Measurements from ENCODE around the gene HIP1R.

DNA sequence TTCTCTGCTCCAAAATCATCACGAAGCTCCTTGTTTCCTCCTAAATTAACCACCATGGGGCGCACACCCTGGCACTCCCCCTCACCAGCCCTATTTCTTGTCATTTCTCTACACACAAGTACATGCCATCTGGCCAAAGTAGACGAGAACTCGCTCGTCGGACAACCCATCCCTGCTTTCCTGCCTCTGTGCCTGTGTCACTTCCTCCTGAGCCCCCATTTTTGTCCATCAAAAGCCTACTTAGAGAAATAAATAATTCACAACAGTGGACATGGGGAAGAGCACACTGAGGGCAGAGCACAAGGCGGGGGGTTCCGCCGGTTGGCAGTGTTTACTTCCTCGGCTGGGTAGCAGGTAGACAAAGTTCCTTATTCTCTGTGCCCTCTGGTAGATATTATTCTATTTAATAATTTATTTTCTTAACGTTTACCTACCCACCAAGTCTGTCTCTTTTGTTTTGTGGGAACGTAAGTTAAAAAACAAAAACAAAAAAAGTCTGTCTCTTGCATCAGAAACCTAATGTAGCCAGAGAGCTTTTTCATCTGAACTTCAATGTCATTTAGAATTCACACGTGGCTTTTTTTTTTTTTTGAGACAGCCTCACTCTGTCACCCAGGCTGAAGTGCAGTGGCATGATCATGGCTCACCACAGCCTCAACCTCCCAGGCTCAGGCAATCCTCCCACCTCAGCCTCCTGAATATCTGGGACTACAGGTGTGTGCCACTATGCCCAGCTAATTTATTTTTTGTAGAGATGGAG lies 54.7 kb downstream of the HIP1R start:
- TF ChIP-seq, protein P1, sequence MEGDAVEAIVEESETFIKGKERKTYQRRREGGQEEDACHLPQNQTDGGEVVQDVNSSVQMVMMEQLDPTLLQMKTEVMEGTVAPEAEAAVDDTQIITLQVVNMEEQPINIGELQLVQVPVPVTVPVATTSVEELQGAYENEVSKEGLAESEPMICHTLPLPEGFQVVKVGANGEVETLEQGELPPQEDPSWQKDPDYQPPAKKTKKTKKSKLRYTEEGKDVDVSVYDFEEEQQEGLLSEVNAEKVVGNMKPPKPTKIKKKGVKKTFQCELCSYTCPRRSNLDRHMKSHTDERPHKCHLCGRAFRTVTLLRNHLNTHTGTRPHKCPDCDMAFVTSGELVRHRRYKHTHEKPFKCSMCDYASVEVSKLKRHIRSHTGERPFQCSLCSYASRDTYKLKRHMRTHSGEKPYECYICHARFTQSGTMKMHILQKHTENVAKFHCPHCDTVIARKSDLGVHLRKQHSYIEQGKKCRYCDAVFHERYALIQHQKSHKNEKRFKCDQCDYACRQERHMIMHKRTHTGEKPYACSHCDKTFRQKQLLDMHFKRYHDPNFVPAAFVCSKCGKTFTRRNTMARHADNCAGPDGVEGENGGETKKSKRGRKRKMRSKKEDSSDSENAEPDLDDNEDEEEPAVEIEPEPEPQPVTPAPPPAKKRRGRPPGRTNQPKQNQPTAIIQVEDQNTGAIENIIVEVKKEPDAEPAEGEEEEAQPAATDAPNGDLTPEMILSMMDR (IDR thresholded peaks at IDR 0.05), result no peak
- TF ChIP-seq POLR2A (IDR thresholded peaks at IDR 0.05) (no peak), EP300 (IDR thresholded peaks at IDR 0.05) (no peak)

Data from sigmoid colon (tissue), 4 donors.